GM18502 (cell line): ENCODE measurements around the gene LTB4R.
A peak's percentile ranks its signal among the peaks of the same experiment; 100 is the strongest.

Source experiments
- ATAC-seq: cut with Tn5 transposase; IDR thresholded peaks from one replicate; pipeline ENCODE4 v1.9.1; 2021; ENCODE audit warnings: mild to moderate bottlenecking; ENCODE audit not compliant: unreplicated experiment, poor library complexity

The LTB4R gene

GRCh38 chr14:24298892-24299254 lies 12.4 kb upstream of the LTB4R start:
- ATAC-seq = no peak

GRCh38 chr14:24299255-24300191 lies 11.8 kb upstream of the LTB4R start, which contains the start of the genes DHRS1 and NOP9:
TSS of gene DHRS1 (minus strand) at chr14:24299780. CDS start at chr14:24299106, 674 bp downstream.
TSS of gene NOP9 (plus strand) at chr14:24299850. CDS start at chr14:24299955, 105 bp downstream.
- ATAC-seq = peak; percentile 61

GRCh38 chr14:24300326-24300980 lies 10.8 kb upstream of the LTB4R start:
- ATAC-seq = no peak

- ATAC-seq = no peak
Observed at GRCh38 chr14:24304019-24304387, 7.3 kb upstream of the LTB4R start.

GRCh38 chr14:24307156-24307574 lies 4.1 kb upstream of the LTB4R start:
- ATAC-seq = no peak

GRCh38 chr14:24307575-24308341 lies 3.5 kb upstream of the LTB4R start, which contains the start of gene CIDEB:
TSS of gene CIDEB (minus strand) at chr14:24307977. CDS start at chr14:24307858, 119 bp downstream.
- ATAC-seq = peak; percentile 31

GRCh38 chr14:24308342-24309124 lies 2.8 kb upstream of the LTB4R start:
- ATAC-seq = no peak

- no peak for ATAC-seq
Observed at GRCh38 chr14:24309538-24310264, 1.6 kb upstream of the LTB4R start, which contains the start of gene LTB4R2. TSS of gene LTB4R2 (plus strand) at chr14:24310140. CDS start at chr14:24310665, 525 bp downstream.

GRCh38 chr14:24310265-24310645 lies 1.0 kb upstream of the LTB4R start:
- no peak for ATAC-seq

GRCh38 chr14:24311837-24312615 lies 724 bp downstream of the LTB4R start:
- ATAC-seq = no peak

- ATAC-seq = no peak
Observed at GRCh38 chr14:24312736-24313507, 1.6 kb downstream of the LTB4R start.

- no peak for ATAC-seq
Observed at GRCh38 chr14:24313913-24314312, 2.6 kb downstream of the LTB4R start.

GRCh38 chr14:24314377-24315193 lies 3.3 kb downstream of the LTB4R start:
- ATAC-seq = no peak

- no peak for ATAC-seq
Observed at GRCh38 chr14:24315243-24315806, 4.0 kb downstream of the LTB4R start.

- no peak for ATAC-seq
Observed at GRCh38 chr14:24315807-24316596, 4.7 kb downstream of the LTB4R start.

GRCh38 chr14:24316597-24316950 lies 5.3 kb downstream of the LTB4R start:
- ATAC-seq = no peak
